CD4-positive, alpha-beta T cell treated with Interleukin-12 subunit alpha and Interleukin-12 subunit beta, for 1 hour (primary cell): Measurements from ENCODE around the gene CNTN1.

Source experiments
- DNase-seq: peaks from one replicate; pipeline ENCODE4 v3.0.0-alpha.2; 2020

The CNTN1 gene

GRCh38 chr12:40986001-40986400 lies 293.8 kb downstream of the CNTN1 start:
- DNase-seq = no peak

GRCh38 chr12:40988355-40988754 lies 296.1 kb downstream of the CNTN1 start:
- DNase-seq = no peak

- no peak for DNase-seq
Measured at GRCh38 chr12:40988824-40989223, 296.6 kb downstream of the CNTN1 start.

- no peak for DNase-seq
Measured at GRCh38 chr12:40989785-40990184, 297.5 kb downstream of the CNTN1 start.

- no peak for DNase-seq
Measured at GRCh38 chr12:40992158-40992557, 299.9 kb downstream of the CNTN1 start.

- no peak for DNase-seq
Measured at GRCh38 chr12:40992674-40993073, 300.4 kb downstream of the CNTN1 start.

- no peak for DNase-seq
Measured at GRCh38 chr12:40993158-40993557, 300.9 kb downstream of the CNTN1 start.

GRCh38 chr12:40996091-40996490 lies 303.9 kb downstream of the CNTN1 start:
- DNase-seq = no peak

- no peak for DNase-seq
Measured at GRCh38 chr12:40999210-40999609, 307.0 kb downstream of the CNTN1 start.

- DNase-seq = no peak
Measured at GRCh38 chr12:41008472-41008871, 316.2 kb downstream of the CNTN1 start.

- no peak for DNase-seq
Measured at GRCh38 chr12:41011939-41012338, 319.7 kb downstream of the CNTN1 start.

- no peak for DNase-seq
Measured at GRCh38 chr12:41013881-41014642, 321.8 kb downstream of the CNTN1 start.

- DNase-seq = no peak
Measured at GRCh38 chr12:41014643-41015020, 322.4 kb downstream of the CNTN1 start.

GRCh38 chr12:41018010-41018409 lies 325.8 kb downstream of the CNTN1 start:
- no peak for DNase-seq

- no peak for DNase-seq
Measured at GRCh38 chr12:41019461-41019860, 327.2 kb downstream of the CNTN1 start.

GRCh38 chr12:41023836-41024235 lies 331.6 kb downstream of the CNTN1 start:
- no peak for DNase-seq

GRCh38 chr12:41026151-41026550 lies 333.9 kb downstream of the CNTN1 start:
- DNase-seq = no peak

- DNase-seq = no peak
Measured at GRCh38 chr12:41032386-41032785, 340.1 kb downstream of the CNTN1 start.

GRCh38 chr12:41034686-41035085 lies 342.4 kb downstream of the CNTN1 start:
- DNase-seq = no peak

- DNase-seq = no peak
Measured at GRCh38 chr12:41039461-41039860, 347.2 kb downstream of the CNTN1 start.

- DNase-seq = no peak
Measured at GRCh38 chr12:41045509-41045908, 353.3 kb downstream of the CNTN1 start.

- no peak for DNase-seq
Measured at GRCh38 chr12:41049033-41049432, 356.8 kb downstream of the CNTN1 start.

- DNase-seq = no peak
Measured at GRCh38 chr12:41051954-41052353, 359.7 kb downstream of the CNTN1 start.

- no peak for DNase-seq
Measured at GRCh38 chr12:41052441-41052840, 360.2 kb downstream of the CNTN1 start.

- no peak for DNase-seq
Measured at GRCh38 chr12:41053046-41053445, 360.8 kb downstream of the CNTN1 start.
